Measurements from ENCODE around the gene ZNF732.
"Not testable (repeated sequence)": the region's sequence is repeated elsewhere in the genome, so short reads cannot be mapped to it uniquely, and the experiment has no call there.

The ZNF732 gene

DNA sequence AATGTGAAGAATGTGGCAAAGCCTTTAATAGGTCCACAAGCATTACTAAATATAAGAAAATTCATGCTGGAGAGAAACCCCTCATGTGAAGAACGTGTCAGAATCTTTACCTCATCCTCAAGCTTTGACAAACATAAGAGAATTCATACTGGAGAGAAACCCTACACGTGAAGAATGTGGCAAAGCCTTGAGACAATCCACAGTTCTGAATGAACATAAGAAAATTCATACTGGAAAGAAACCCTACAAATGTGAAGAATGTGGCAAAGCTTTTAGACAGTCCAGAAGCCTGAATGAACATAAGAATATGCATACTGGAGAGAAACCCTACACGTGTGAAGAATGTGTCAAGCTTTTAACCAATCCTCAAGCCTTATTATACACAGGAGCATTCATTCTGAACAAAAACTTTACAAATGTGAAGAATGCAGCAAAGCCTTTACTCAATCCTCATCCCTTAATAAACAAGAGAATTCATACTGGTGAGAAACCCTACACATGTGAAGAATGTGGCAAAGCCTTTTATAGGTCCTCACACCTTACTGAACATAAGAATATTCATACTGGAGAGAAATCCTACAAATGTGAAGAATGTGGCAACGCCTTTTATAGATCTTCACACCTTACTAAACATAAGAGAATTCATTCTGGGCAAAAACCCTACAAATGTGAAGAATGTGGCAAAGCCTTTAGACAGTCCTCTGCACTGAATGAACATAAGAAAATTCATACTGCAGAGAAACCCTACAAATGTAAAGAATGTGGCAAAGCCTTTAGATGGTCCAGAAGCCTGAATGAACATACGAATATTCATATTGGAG lies 51.1 kb downstream of the ZNF732 start:
- no peak for DNase-seq (ENCODE audit: low spot score)

DNA sequence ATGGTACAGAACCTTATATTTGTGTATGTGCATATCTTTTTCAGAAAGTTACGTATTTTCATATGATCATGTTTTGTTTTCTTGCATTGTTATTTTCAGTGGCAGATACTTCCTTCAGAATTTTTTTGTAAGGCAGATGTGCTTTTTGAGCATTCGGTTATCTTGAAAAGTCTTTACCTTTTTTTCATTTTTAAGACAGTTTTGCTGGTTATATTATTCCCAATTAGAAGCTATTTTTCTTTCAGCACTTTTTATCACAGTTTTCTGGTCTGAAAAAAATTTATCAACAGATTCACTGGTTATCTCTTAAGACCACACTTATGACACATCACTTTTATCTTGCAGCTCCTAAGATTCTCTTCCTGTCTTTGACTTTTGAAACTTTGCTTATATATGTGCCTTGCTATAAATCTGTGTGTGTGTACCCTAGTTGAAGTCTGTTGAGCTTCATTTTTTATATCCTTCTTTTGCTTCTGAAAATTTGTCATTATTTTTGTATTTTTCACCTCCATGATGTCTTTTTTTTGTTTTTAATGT lies 53.1 kb downstream of the ZNF732 start:
- DNase-seq (ENCODE audit: low spot score) = no peak

DNA sequence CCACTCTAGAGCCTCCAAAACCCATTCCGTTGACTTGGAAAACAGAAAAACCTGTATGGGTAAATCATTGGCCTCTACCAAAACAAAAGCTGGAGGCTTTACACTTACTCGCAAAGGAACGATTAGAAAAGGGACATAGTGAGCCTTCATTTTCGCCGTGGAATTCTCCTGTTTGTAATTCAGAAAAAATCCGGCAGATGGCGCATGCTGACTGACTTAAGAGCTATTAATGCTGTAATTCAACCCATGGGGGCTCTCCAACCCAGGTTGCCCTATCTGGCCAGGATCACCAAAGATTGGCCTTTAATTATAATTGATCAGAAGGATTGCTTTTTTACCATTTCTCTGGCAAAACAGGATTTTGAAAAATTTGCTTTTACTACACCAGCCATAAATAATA lies 60.8 kb downstream of the ZNF732 start:
- peak; percentile 84 for DNase-seq (ENCODE audit: low spot score)

DNA sequence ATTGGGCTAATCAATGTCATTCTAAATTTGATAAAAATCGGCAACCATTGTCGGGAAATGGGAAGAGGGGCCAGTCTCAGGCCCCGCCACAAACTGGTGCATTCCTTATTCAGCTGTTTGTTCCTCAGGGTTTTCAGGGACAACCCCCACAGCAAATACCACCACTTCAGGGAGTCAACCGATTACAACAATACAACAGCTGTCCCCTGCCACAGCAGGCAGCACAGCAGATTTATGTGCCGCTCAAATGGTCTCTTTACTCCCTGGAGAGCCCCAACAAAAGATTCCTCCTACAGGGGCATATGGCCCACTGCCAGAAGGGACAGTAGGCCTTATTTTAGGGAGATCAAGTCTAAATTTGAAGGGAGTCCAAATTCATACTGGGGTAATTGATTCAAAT lies 61.8 kb downstream of the ZNF732 start:
- no peak for DNase-seq (ENCODE audit: low spot score)

DNA sequence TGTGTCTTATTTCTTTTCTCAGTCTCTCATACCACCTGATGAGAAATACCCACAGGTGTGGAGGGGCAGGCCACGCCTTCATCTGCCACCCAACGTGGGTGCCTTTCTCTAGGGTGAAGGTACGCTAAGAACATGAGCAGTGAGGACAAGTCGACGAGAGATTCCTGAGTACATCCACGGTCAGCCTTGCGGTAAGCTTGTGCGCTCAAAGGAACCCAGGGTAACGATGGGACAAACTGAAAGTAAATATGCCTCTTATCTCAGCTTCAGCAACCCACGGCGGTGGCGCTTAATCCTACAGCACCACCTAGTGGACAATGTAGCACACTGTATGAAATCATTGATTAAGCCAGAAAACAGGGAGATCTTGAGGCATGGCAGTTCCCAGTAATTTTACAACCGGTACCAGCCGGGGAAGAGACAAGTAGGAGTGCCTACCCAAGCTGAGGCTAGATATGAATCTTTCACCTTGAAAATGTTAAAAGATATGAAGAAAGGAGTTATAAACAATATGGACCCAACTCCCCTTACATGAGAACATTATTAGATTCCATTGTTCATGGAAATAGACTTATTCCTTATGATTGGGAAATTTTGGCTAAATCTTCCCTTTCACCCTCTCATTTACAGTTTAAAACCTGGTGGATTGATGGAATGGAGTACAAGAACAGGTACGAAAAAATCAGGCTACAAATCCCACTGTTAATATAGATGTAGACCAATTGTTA lies 63.0 kb downstream of the ZNF732 start:
- peak; percentile 86 for DNase-seq (ENCODE audit: low spot score)

DNA sequence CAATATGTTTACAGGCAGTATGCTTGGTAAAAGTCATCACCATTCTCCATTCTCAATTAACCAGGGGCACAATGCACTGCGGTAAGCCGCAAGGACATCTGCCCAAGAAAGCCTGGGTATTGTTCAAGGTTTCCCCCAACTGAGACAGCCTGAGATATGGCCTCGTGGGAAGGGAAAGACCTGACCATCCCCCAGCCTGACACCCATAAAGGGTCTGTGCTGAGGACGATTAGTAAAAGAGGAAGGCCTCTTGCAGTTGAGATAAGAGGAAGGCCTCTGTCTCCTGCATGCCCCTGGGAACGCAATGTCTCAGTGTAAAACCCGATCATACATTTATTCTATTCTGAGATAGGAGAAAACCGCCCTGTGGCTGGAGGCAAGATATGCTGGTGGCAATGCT lies 63.9 kb downstream of the ZNF732 start:
- not testable (repeated sequence) for DNase-seq (ENCODE audit: low spot score)

DNA sequence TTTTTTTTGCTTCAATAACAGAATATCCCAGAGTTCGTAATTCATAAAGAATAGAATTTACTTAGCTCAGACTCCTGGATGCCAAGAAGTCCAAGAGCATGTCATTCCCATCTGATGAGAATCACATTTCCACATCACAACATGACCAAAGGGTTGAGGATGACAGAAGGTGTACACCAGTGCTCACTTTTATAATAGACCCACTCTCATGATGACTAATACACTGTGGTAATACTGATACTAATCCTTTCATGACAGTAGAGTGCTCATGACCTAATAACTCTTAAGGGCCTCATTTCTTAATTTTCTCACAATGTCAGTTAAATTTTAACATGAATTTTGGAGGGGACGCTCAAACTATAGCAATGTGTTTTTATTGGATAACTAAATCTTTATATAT lies 69.2 kb downstream of the ZNF732 start:
- no peak for DNase-seq (ENCODE audit: low spot score)

DNA sequence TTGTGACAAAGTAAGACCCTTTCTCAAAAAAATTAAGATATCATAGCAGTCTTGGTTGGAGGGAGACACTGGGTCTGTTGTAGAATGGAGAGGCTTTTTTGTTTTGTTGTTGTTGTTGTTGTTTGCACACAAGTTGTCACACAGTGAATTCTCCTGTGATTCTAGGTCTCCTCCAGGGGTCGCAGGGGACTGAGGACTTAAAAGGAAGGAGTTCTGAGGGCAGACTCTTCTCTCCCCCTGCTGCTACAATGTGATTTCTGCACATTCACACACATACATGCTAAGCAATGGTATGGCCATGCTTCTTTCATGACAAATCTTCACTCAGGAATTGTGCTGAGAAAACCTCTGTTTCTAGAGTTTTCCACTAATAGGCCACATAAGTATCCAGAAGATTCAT lies 71.1 kb downstream of the ZNF732 start:
- DNase-seq (ENCODE audit: low spot score) = peak; percentile 15

DNA sequence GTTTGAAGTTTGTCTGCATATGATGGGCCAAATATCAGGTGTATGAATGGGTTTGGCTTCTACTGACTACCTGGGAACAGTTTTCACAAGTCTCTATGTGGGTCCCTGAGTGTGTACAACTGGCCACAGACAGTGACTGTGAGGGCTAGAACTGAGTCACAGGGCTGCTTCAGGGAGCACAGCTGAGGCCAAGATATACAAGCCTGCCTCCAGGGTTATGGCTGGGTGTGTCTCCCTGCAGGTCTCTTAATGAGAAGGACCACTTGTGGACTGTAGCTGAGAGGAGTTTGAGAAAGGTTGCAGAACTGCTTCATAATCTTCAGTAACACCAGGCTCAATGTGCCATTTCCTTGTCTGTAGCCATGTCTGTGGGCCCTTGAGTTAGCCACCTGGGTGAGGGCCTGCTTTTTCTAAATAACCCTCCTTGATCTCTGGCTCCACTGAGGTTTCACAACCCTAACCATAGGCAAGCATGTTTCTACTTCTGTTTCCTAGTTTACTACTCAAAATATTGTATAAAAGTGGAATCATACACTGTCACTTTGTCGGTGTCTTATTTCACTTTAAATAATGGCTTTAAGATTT lies 81.3 kb downstream of the ZNF732 start:
- DNase-seq (ENCODE audit: low spot score) = no peak
